Right ventricle myocardium inferior (tissue), 1 donor: Measurements from ENCODE around the gene COL19A1. TPM values are rescaled to one million over a fixed set of nuclear protein-coding genes. Genes with fewer than 3 reads are reported as not detected.

ENCODE experiments used
- ATAC-seq: fragments of 200-7000 bp; cut with Tn5 transposase; one replicate; pipeline ENCODE4 v1.9.1; 2020; ENCODE audit warnings: mild to moderate bottlenecking, moderate library complexity
- DNase-seq: peaks from one replicate; pipeline ENCODE4 v3.0.0; 2021; ENCODE audit errors: missing footprints
- intact Hi-C: fragments of 100-400 bp; cut with DNase I; formaldehyde crosslinking; loops from one replicate; pipeline ENCODE4 v1.11.0; 2022
- total RNA-seq: library from RNA; stranded (reverse); fragmentation: NEBNext Ultra II Directional; extraction: Animal tissue kit (Norgen Biotek cat#: 25700); gene quantifications from one replicate; pipeline ENCODE4 v1.2.1, GENCODE V29; 2021
- donor health status: DM: no; HTN: yes; CAD: no; lungs with severe emphysema.

The COL19A1 gene
- total RNA-seq, 1 donor from 2014 or later = 1.2 TPM

- intact Hi-C loops = loop anchor here (5.0 kb wide), 1 partner anchor 65 kb away; no protein-coding TSS in a partner anchor
- no peak for DNase-seq
Observed at GRCh38 chr6:70222439-70222749, 356.0 kb downstream of the COL19A1 start.

GRCh38 chr6:70225055-70225454, 358.7 kb downstream of the COL19A1 start:
- DNase-seq (no peak), ATAC-seq (peak; percentile 74)
- intact Hi-C loops = no loop called here

More at GRCh38 chr6:70222439-70222749, 356.0 kb downstream of the COL19A1 start:
- ATAC-seq = no peak

DNA sequence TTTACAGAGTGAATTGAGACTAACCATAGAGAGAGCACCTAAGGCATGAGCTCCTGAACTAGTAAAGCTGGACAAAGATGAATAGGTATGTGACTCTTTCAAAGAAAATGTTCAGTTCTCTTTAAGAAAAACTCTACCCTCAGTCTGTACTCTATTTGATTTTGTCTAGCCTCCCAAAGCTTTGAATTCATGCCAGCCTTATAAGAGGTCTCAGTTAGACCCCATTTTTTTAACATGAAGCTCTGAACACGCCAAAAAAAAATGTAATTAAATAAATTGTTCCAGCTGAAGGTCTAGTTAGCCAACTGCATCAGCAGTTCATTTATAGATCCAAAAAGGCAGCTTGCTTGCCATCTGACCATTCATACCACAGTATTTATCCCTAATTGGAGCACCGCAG, 365.0 kb downstream of the COL19A1 start:
- intact Hi-C loops = no loop called here

GRCh38 chr6:70234561-70235236, 368.3 kb downstream of the COL19A1 start:
- DNase-seq (no peak), ATAC-seq (no peak)
- intact Hi-C loops = no loop called here

More for the DNA sequence above, 365.0 kb downstream of the COL19A1 start:
- DNase-seq (no peak), ATAC-seq (no peak)

DNA sequence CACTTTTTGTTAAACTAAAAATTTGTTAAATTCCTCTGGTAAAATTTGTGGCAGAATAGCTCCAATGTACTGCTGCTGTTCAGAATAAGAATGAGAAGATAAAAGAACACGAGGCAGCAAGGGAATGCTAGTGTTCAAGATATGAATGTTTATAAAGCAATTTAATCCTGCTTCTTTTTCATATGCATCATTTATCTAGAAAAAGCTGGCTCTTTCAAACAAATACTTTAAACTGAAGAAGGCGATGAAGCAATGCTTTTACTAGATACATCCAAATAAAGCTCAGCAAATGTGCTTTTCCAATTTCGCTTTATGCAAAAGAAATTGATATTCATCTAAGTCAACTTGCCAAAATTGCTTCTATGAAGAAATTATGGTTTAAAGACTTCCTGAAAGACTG, 370.0 kb downstream of the COL19A1 start:
- ATAC-seq (no peak), DNase-seq (no peak)
- intact Hi-C loops = no loop called here

- ATAC-seq (no peak), DNase-seq (no peak)
- intact Hi-C loops = no loop called here
Observed at GRCh38 chr6:70241031-70241430, 374.7 kb downstream of the COL19A1 start.

DNA sequence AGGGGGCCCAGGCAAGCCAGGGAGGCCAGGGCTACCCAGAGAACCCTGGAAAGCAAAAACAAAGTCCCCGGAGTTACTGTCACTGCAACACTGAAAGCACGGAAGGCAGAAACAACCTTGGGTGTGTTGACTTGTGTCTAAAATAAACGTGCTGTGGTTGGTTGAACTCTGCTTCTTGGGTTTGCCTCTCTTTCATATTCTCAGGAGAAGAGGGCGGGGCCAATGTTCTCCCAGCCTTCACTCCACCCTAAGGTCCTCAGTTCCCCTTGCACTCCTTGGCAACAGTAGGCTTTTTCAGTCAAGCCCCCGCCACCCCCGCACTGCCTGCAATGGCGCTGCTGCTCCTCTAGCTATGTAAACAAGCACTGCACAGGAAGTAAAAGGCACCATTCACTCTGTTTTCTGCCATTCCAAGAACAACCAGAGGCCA, 375.6 kb downstream of the COL19A1 start:
- intact Hi-C loops = no loop called here
- ATAC-seq (no peak), DNase-seq (no peak)

GRCh38 chr6:70246118-70246517, 379.8 kb downstream of the COL19A1 start:
- DNase-seq = no peak
- no peak for ATAC-seq
- intact Hi-C loops = no loop called here

DNA sequence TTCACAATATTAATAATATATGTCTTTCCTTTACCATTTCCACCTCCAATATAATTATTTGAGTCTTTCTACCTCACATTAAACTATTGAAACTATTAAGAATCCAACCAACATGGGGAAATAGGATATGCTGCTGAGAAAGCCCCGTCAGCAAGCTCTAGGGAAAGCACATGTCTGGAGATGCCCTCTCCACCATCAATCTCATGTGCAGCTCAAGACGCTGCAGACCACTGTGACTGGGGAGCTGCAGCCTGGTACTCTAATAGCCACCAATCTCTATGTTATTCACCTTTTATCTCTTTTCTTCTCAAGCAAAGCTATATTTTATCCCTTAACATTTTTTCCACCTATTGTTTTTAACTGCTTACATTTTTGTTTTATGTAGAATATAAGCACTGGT, 386.2 kb downstream of the COL19A1 start:
- intact Hi-C loops = no loop called here

GRCh38 chr6:70253923-70254322, 387.6 kb downstream of the COL19A1 start:
- intact Hi-C loops = no loop called here
- DNase-seq = no peak
- no peak for ATAC-seq

More for the DNA sequence above, 386.2 kb downstream of the COL19A1 start:
- ATAC-seq (no peak), DNase-seq (no peak)

- intact Hi-C loops = no loop called here
- ATAC-seq = no peak
Observed at GRCh38 chr6:70254784-70255183, 388.4 kb downstream of the COL19A1 start.

GRCh38 chr6:70257768-70258273, 391.5 kb downstream of the COL19A1 start:
- intact Hi-C loops = no loop called here
- ATAC-seq = no peak

More at GRCh38 chr6:70254784-70255183, 388.4 kb downstream of the COL19A1 start:
- no peak for DNase-seq

DNA sequence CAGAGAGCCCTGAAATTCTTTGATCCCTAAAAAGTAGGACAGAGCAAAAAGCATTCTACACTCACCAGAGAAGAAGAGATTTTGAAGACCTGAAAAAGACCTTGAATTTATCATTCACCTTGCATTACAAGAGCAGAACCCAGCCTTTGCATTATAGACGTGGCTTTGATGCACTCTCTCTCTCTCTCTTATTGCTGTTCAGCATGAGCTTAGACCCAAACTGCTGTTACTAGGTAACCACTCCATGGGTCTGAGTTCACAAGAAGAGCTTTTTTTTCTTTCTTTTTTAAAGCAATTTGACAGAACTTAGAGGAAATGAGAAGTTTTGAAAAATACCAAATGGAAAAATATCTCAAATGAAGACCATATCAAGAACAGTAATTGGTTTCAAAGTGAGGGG, 392.1 kb downstream of the COL19A1 start:
- no peak for ATAC-seq
- intact Hi-C loops = no loop called here
- DNase-seq = no peak

More at GRCh38 chr6:70257768-70258273, 391.5 kb downstream of the COL19A1 start:
- no peak for DNase-seq

Other genes with a start within 250 kb of the COL19A1 start
- gene LMBRD1, start 69.5 kb upstream of the COL19A1 start, total RNA-seq = 50.2 TPM